Transverse colon (tissue), 4 donors: Measurements from ENCODE around the gene RFFL. TPM values are rescaled to one million over a fixed set of nuclear protein-coding genes. Genes with fewer than 3 reads are reported as not detected.
"Not testable (repeated sequence)": the region's sequence is repeated elsewhere in the genome, so short reads cannot be mapped to it uniquely, and the experiment has no call there.

Source experiments
- DNase-seq: peaks from one replicate; pipeline ENCODE4 v3.0.0-alpha.2; 2019
- H3K27ac ChIP-seq, 4 donors: fragments of 200-600 bp; sonication (generic); 2 replicates each; pipeline ENCODE4 v1.5.1; 2016 to 2018; ENCODE audit warnings: inconsistent platforms in 4 of 4
- H3K27me3 ChIP-seq: fragments of 200-600 bp; sonication (generic); 2 replicates; pipeline ENCODE4 v1.5.1; 2017; ENCODE audit warnings: inconsistent platforms
- H3K36me3 ChIP-seq, 4 donors: fragments of 200-600 bp; sonication (generic); 2 replicates each; pipeline ENCODE4 v1.5.1; 2017 to 2019; ENCODE audit warnings: inconsistent platforms in 4 of 4
- H3K4me1 ChIP-seq, 4 donors: fragments of 200-600 bp; sonication (generic); 2 replicates each; pipeline ENCODE4 v1.5.1; 2017 to 2020; ENCODE audit warnings: inconsistent platforms in 4 of 4
- H3K4me3 ChIP-seq, 4 donors: fragments of 200-600 bp; sonication (generic); 1 replicate in 1 of 4; 2 replicates in 3 of 4; pipeline versions ENCODE4 v1.5.1 to v1.6.1; 2017 to 2019; ENCODE audit warnings: inconsistent platforms in 4 of 4
- H3K9me3 ChIP-seq, 2 donors: fragments of 200-600 bp; sonication (generic); 2 replicates each; pipeline ENCODE4 v1.5.1; 2017 to 2019; ENCODE audit warnings: inconsistent platforms in 2 of 2
- CTCF ChIP-seq, 5 experiments: fragments of 200-600 bp in 3 of 5; fragments of 450-650 bp in 2 of 5; sonication (generic) in 3 of 5; IDR thresholded peaks; 1 replicate in 2 of 5; 2 replicates in 3 of 5; pipeline ENCODE4 v1.5.1; 2016 to 2017; ENCODE audit warnings: antibody characterized with exemption in 5 of 5, inconsistent platforms in 3 of 5, mild to moderate bottlenecking in 2 of 5, moderate library complexity in 1 of 5
- EP300 ChIP-seq: sonication (generic); formaldehyde crosslinking; IDR thresholded peaks from one replicate; pipeline ENCODE4 v1.6.1; 2017; ENCODE audit warnings: antibody characterized with exemption, low read depth
- POLR2A ChIP-seq: fragments of 450-650 bp; IDR thresholded peaks from one replicate; pipeline ENCODE4 v1.6.1; 2016; ENCODE audit warnings: antibody characterized with exemption, mild to moderate bottlenecking, moderate library complexity
- POLR2AphosphoS5 ChIP-seq, 3 donors: sonication (generic); formaldehyde crosslinking; IDR thresholded peaks; one replicate each; pipeline ENCODE4 v1.6.1; 2016; ENCODE audit warnings: antibody characterized with exemption in 3 of 3
- WGBS, 2 donors: methylation state at CpG; one replicate each; pipeline ENCODE4 v1.1.5; 2018; ENCODE audit warnings: low coverage in 1 of 2; 5-methylcytosine and 5-hydroxymethylcytosine counted together
- in situ Hi-C, 4 donors: fragments of 200-750 bp; cut with MboI; loops; one replicate each; pipeline versions ENCODE4 v1.15.0 to v1.15.1; 2017; ENCODE audit warnings: low sequenced_read_pairs in 3 of 4, low pct_ligation_motif_present in 1 of 4, low pct_unique_long_range_greater_than_20kb in 1 of 4
- intact Hi-C: fragments of 100-400 bp; cut with DNase I; formaldehyde crosslinking; loops from one replicate; pipeline ENCODE4 v1.15.1; 2023; ENCODE audit warnings: low total_unique reads
- total RNA-seq, 4 donors: library from RNA; depleted of rRNA; stranded (reverse); fragments of >200 nt; gene quantifications; one replicate each; pipeline ENCODE4 v1.1.0, GENCODE V29; 2016

The RFFL gene
- total RNA-seq, 4 donors from 2014 or later = 40.6 to 75.8 (median 50.7) TPM

GRCh38 chr17:35046245-35046644 lies 17.3 kb downstream of the RFFL start:
- H3K4me1 ChIP-seq = peaks cover 15 to 48% (median 27%) of the 10 kb centered on the region in 4 donors
- H3K4me3 ChIP-seq = no peak overlapping the region
- H3K27me3 ChIP-seq = no peaks in the 10 kb centered on the region
- peak overlapping the region; percentile 55 to 64 (median 57) for H3K27ac ChIP-seq
- intact Hi-C loops (no loop called here), in situ Hi-C loops (no loop called here)
- H3K9me3 ChIP-seq = no peaks in the 10 kb centered on the region
- 33 to 48% methylated on average over 1 to 4 of the region's 4 CpGs for WGBS, 2 donors
- no peak for DNase-seq
- TF ChIP-seq POLR2AphosphoS5 (IDR thresholded peaks at IDR 0.05) (no peak), POLR2A (no peak), CTCF (IDR thresholded peaks at IDR 0.05) (no peak), EP300 (no peak)
- no peaks in the 10 kb centered on the region for H3K36me3 ChIP-seq

GRCh38 chr17:35045458-35045979 lies 18.0 kb downstream of the RFFL start:
- in situ Hi-C loops, DNase-seq, intact Hi-C loops, H3K9me3 ChIP-seq, H3K4me3 ChIP-seq, H3K27me3 ChIP-seq, H3K36me3 ChIP-seq: not testable (repeated sequence)
- 69 to 73% methylated on average over 13 of the region's 13 CpGs for WGBS, 2 donors
- Histone ChIP-seq H3K27ac (peak overlapping the region; percentile 55 to 64 (median 57)), H3K4me1 (peaks cover 8 to 41% (median 21%) of the 10 kb centered on the region in 4 donors)

GRCh38 chr17:35044181-35044580 lies 19.3 kb downstream of the RFFL start:
- TF ChIP-seq POLR2A = no peak
- TF ChIP-seq EP300 = no peak
- TF ChIP-seq CTCF (IDR thresholded peaks at IDR 0.05) = no peak
- no peak for TF ChIP-seq POLR2AphosphoS5 (IDR thresholded peaks at IDR 0.05)
- WGBS, 2 donors = 82 to 83% methylated on average over 3 to 8 of the region's 8 CpGs
- Histone ChIP-seq H3K36me3 (no peaks in the 10 kb centered on the region), H3K27ac (peak overlapping the region in 1 of 4 donors; percentile 56), H3K4me1 (peaks cover 5 to 34% (median 17%) of the 10 kb centered on the region in 4 donors), H3K9me3 (no peaks in the 10 kb centered on the region), H3K4me3 (no peak overlapping the region), H3K27me3 (no peaks in the 10 kb centered on the region)
- in situ Hi-C loops = no loop called here
- DNase-seq = no peak
- intact Hi-C loops = no loop called here

GRCh38 chr17:35041390-35041789 lies 22.1 kb downstream of the RFFL start:
- Histone ChIP-seq H3K27ac (no peak overlapping the region), H3K4me3 (no peak overlapping the region), H3K27me3 (no peaks in the 10 kb centered on the region), H3K36me3 (no peaks in the 10 kb centered on the region), H3K4me1 (peaks cover 5 to 23% (median 15%) of the 10 kb centered on the region in 4 donors), H3K9me3 (no peaks in the 10 kb centered on the region)
- 88 to 95% methylated on average over 6 to 7 of the region's 7 CpGs for WGBS, 2 donors
- intact Hi-C loops (no loop called here), in situ Hi-C loops (no loop called here)
- no peak for DNase-seq
- TF ChIP-seq POLR2AphosphoS5 (IDR thresholded peaks at IDR 0.05) (no peak), EP300 (no peak), POLR2A (no peak), CTCF (IDR thresholded peaks at IDR 0.05) (no peak)

GRCh38 chr17:35038453-35038852 lies 25.1 kb downstream of the RFFL start:
- intact Hi-C loops (no loop called here), in situ Hi-C loops (no loop called here)
- TF ChIP-seq POLR2A (no peak), POLR2AphosphoS5 (IDR thresholded peaks at IDR 0.05) (no peak), EP300 (no peak), CTCF (IDR thresholded peaks at IDR 0.05) (no peak)
- Histone ChIP-seq H3K4me1 (no peaks in the 10 kb centered on the region), H3K27me3 (no peaks in the 10 kb centered on the region), H3K27ac (no peak overlapping the region), H3K9me3 (no peaks in the 10 kb centered on the region), H3K36me3 (no peaks in the 10 kb centered on the region), H3K4me3 (no peak overlapping the region)
- DNase-seq = no peak
- WGBS, 2 donors = 87 to 92% methylated on average over 3 of the region's 3 CpGs
